ENCODE data around the gene FOXP1.

The FOXP1 gene

GRCh38 chr3:71152039-71152891, 431.3 kb downstream of the FOXP1 start:
- H4K20me1 ChIP-seq (ENCODE audit: insufficient read depth, low read length), result no peaks in the 10 kb centered on the region
- no peak overlapping the region for H2AFZ ChIP-seq (ENCODE audit: low read depth, low read length)
- TF ChIP-seq EZH2phosphoT487 (IDR thresholded peaks at IDR 0.05; ENCODE audit: low read depth) (no peak), CTCF (IDR thresholded peaks at IDR 0.05; ENCODE audit: low read depth, low read length) (no peak)
- no peaks in the 10 kb centered on the region for H3K9me3 ChIP-seq (ENCODE audit: insufficient read depth, low read length)
- H3K36me3 ChIP-seq (replicated peaks; ENCODE audit: low read depth, low read length), result no peaks in the 10 kb centered on the region
- H3K9ac ChIP-seq (ENCODE audit: low read length), result peak overlapping the region; percentile 81; the same call in 1 of the 2 replicates
- peak overlapping the region; percentile 91; the same call in 1 of the 2 replicates for H3K27ac ChIP-seq (ENCODE audit: low read length)
- no peak overlapping the region for H3K4me3 ChIP-seq (ENCODE audit: low read length)
- peak overlapping the region; percentile 80 for H3K4me2 ChIP-seq (ENCODE audit: low read length)
- H3K4me1 ChIP-seq (ENCODE audit: low read length), result peaks cover 75% of the 10 kb centered on the region
- no peaks in the 10 kb centered on the region for H3K27me3 ChIP-seq (ENCODE audit: low read depth, low read length)
- peaks cover 10% of the 10 kb centered on the region; the same call in 1 of the 2 replicates for H3K79me2 ChIP-seq (ENCODE audit: low read length)

GRCh38 chr3:71149959-71150954, 433.3 kb downstream of the FOXP1 start:
- Histone ChIP-seq H3K27me3 (ENCODE audit: low read depth, low read length) (no peaks in the 10 kb centered on the region), H3K9ac (ENCODE audit: low read length) (peak overlapping the region; percentile 81), H3K4me2 (ENCODE audit: low read length) (peak overlapping the region; percentile 80), H3K9me3 (ENCODE audit: insufficient read depth, low read length) (no peaks in the 10 kb centered on the region), H3K27ac (ENCODE audit: low read length) (peak overlapping the region; percentile 91), H3K4me3 (ENCODE audit: low read length) (peak overlapping the region; percentile 68), H2AFZ (ENCODE audit: low read depth, low read length) (peak overlapping the region; percentile 18; the same call in 1 of the 2 replicates), H4K20me1 (ENCODE audit: insufficient read depth, low read length) (no peaks in the 10 kb centered on the region), H3K4me1 (ENCODE audit: low read length) (peaks cover 63% of the 10 kb centered on the region), H3K36me3 (replicated peaks; ENCODE audit: low read depth, low read length) (no peaks in the 10 kb centered on the region), H3K79me2 (ENCODE audit: low read length) (peaks cover 10% of the 10 kb centered on the region; the same call in 1 of the 2 replicates)
- no peak for TF ChIP-seq CTCF (IDR thresholded peaks at IDR 0.05; ENCODE audit: low read depth, low read length)
- TF ChIP-seq EZH2phosphoT487 (IDR thresholded peaks at IDR 0.05; ENCODE audit: low read depth), result 0 out of 2 replicates have a peak, but pooled peaks have one; percentile 64

GRCh38 chr3:71148455-71149060, 435.0 kb downstream of the FOXP1 start:
- H3K9me3 ChIP-seq (ENCODE audit: insufficient read depth, low read length), result no peaks in the 10 kb centered on the region
- H3K4me3 ChIP-seq (ENCODE audit: low read length), result no peak overlapping the region
- TF ChIP-seq CTCF (IDR thresholded peaks at IDR 0.05; ENCODE audit: low read depth, low read length) (no peak), EZH2phosphoT487 (IDR thresholded peaks at IDR 0.05; ENCODE audit: low read depth) (no peak)
- H3K9ac ChIP-seq (ENCODE audit: low read length), result peak overlapping the region; percentile 81; the same call in 1 of the 2 replicates
- peaks cover 59% of the 10 kb centered on the region for H3K4me1 ChIP-seq (ENCODE audit: low read length)
- H3K4me2 ChIP-seq (ENCODE audit: low read length), result peak overlapping the region; percentile 80
- no peaks in the 10 kb centered on the region for H4K20me1 ChIP-seq (ENCODE audit: insufficient read depth, low read length)
- H3K27me3 ChIP-seq (ENCODE audit: low read depth, low read length), result no peaks in the 10 kb centered on the region
- H3K79me2 ChIP-seq (ENCODE audit: low read length), result peaks cover 10% of the 10 kb centered on the region; the same call in 1 of the 2 replicates
- H2AFZ ChIP-seq (ENCODE audit: low read depth, low read length), result peak overlapping the region; percentile 93
- no peaks in the 10 kb centered on the region for H3K36me3 ChIP-seq (replicated peaks; ENCODE audit: low read depth, low read length)
- peak overlapping the region; percentile 91 for H3K27ac ChIP-seq (ENCODE audit: low read length)

Measured in OCI-LY3 (cell line).